IMR-90 (cell line): Measurements from ENCODE around the gene PLCL2. TPM values are rescaled to one million over a fixed set of nuclear protein-coding genes. Genes with fewer than 3 reads are reported as not detected.

ENCODE experiments used
- ATAC-seq: fragments of 200-7000 bp; cut with Tn5 transposase; 2 replicates; pipeline ENCODE4 v1.9.1; 2020; ENCODE audit warnings: low read depth, mild to moderate bottlenecking, moderate library complexity
- BruUV-seq: library from RNA; stranded (reverse); fragments of 400-500 nt; replicated peaks from 2 replicates; lab custom pipeline; 2021; lab: Mats Ljungman, UMichigan
- CTCF ChIA-PET: fragments of 300-600 bp; formaldehyde crosslinking; extraction: SDS; loops from one replicate; lab custom pipeline; 2021; ENCODE audit warnings: antibody characterized with exemption; lab: Yijun Ruan, JAX
- POLR2A ChIA-PET: fragments of 300-600 bp; sonication (Branson Sonifier 250); formaldehyde crosslinking; loops from one replicate; lab custom pipeline; 2022; ENCODE audit warnings: antibody characterized with exemption; ENCODE audit not compliant: unreplicated experiment; lab: Charles Lee
- DNase-seq: peaks from one replicate; pipeline ENCODE4 v3.0.0; 2013
- H2AFZ ChIP-seq: replicated peaks from 2 replicates; pipeline ENCODE3; 2013; ENCODE audit warnings: low read length, mild to moderate bottlenecking; ENCODE audit not compliant: poor library complexity
- H2AK5ac ChIP-seq: 2 replicates; pipeline ENCODE4 v1.6.1; 2013; ENCODE audit warnings: low read depth, low read length, inconsistent platforms
- H2AK9ac ChIP-seq: replicated peaks from 2 replicates; pipeline ENCODE3; 2013; ENCODE audit warnings: mild to moderate bottlenecking, low read depth, low read length, moderate library complexity; ENCODE audit not compliant: poor library complexity
- H2BK120ac ChIP-seq: 2 replicates; pipeline ENCODE4 v1.6.1; 2013; ENCODE audit warnings: low read depth, low read length, inconsistent platforms
- H2BK15ac ChIP-seq: 3 replicates; pipeline ENCODE4 v1.6.1; 2013; ENCODE audit warnings: low read depth, low read length, inconsistent platforms
- H2BK20ac ChIP-seq: 2 replicates; pipeline ENCODE4 v1.6.1; 2013; ENCODE audit warnings: low read depth, mild to moderate bottlenecking, inconsistent platforms, low read length, moderate library complexity
- H2BK5ac ChIP-seq: 2 replicates; pipeline ENCODE4 v1.6.1; 2013; ENCODE audit warnings: mild to moderate bottlenecking, low read depth, low read length, inconsistent platforms; ENCODE audit not compliant: poor library complexity, severe bottlenecking
- H3K14ac ChIP-seq: replicated peaks from 2 replicates; pipeline ENCODE4 v1.6.1; 2013; ENCODE audit warnings: low read depth, low read length, inconsistent platforms
- H3K18ac ChIP-seq: 2 replicates; pipeline ENCODE4 v1.6.1; 2013; ENCODE audit warnings: low read depth, low read length, control low read depth
- H3K23ac ChIP-seq: 2 replicates; pipeline ENCODE4 v1.6.1; 2013; ENCODE audit warnings: low read depth, low read length, inconsistent platforms
- H3K27ac ChIP-seq: 2 replicates; pipeline ENCODE4 v1.5.1; 2013; ENCODE audit warnings: mild to moderate bottlenecking, control low read depth, low read length; ENCODE audit not compliant: insufficient read depth
- H3K27me3 ChIP-seq: 2 replicates; pipeline ENCODE4 v1.6.1; 2013; ENCODE audit warnings: low read length; ENCODE audit not compliant: control insufficient read depth, insufficient read depth
- H3K36me3 ChIP-seq: 2 replicates; pipeline ENCODE4 v1.6.1; 2013; ENCODE audit warnings: low read length, mixed read lengths; ENCODE audit not compliant: control insufficient read depth, insufficient read depth
- H3K4ac ChIP-seq: 2 replicates; pipeline ENCODE4 v1.6.1; 2013; ENCODE audit warnings: low read depth, low read length, inconsistent platforms
- H3K4me1 ChIP-seq: 2 replicates; pipeline ENCODE4 v1.6.1; 2013; ENCODE audit warnings: low read length, mixed read lengths; ENCODE audit not compliant: control insufficient read depth, insufficient read depth
- H3K4me2 ChIP-seq: 2 replicates; pipeline ENCODE4 v1.6.1; 2013; ENCODE audit warnings: low read depth, mild to moderate bottlenecking, control low read depth, low read length, moderate library complexity
- H3K4me3 ChIP-seq: 2 replicates; pipeline ENCODE4 v1.5.1; 2013; ENCODE audit warnings: low read depth, mild to moderate bottlenecking, control low read depth, low read length, moderate library complexity; ENCODE audit not compliant: insufficient read depth
- H3K56ac ChIP-seq: 2 replicates; pipeline ENCODE4 v1.6.1; 2013; ENCODE audit warnings: low read length, inconsistent platforms; ENCODE audit not compliant: insufficient read depth; ENCODE audit errors: extremely low read depth
- H3K79me1 ChIP-seq, 2 experiments: 2 replicates each; pipeline ENCODE4 v1.6.1; 2013; ENCODE audit warnings: low read length in 2 of 2, inconsistent platforms in 1 of 2, low read depth in 1 of 2
- H3K9ac ChIP-seq: 2 replicates; pipeline ENCODE4 v1.6.1; 2013; ENCODE audit warnings: low read depth, low read length, control low read depth
- H3K9me1 ChIP-seq: 2 replicates; pipeline ENCODE4 v1.6.1; 2013; ENCODE audit warnings: low read length, inconsistent platforms; ENCODE audit not compliant: insufficient read depth
- H3K9me3 ChIP-seq: 2 replicates; pipeline ENCODE4 v1.6.1; 2013; ENCODE audit warnings: low read length; ENCODE audit not compliant: control insufficient read depth, insufficient read depth
- H4K20me1 ChIP-seq: 2 replicates; pipeline ENCODE4 v1.6.1; 2013; ENCODE audit warnings: low read length, inconsistent platforms; ENCODE audit not compliant: insufficient read depth
- H4K5ac ChIP-seq: 2 replicates; pipeline ENCODE4 v1.6.1; 2013; ENCODE audit warnings: mild to moderate bottlenecking, low read depth, low read length, control low read depth
- H4K8ac ChIP-seq, 2 experiments: 2 replicates each; pipeline ENCODE4 v1.6.1; 2013; ENCODE audit warnings: low read depth in 2 of 2, low read length in 2 of 2, control low read depth in 1 of 2, inconsistent platforms in 1 of 2
- H4K91ac ChIP-seq: 2 replicates; pipeline ENCODE4 v1.6.1; 2013; ENCODE audit warnings: low read depth, low read length, inconsistent platforms; ENCODE audit not compliant: insufficient read depth
- MAFK ChIP-seq: IDR thresholded peaks from 2 replicates; pipeline ENCODE4 v1.6.1; 2012; ENCODE audit warnings: low read depth, low read length, improper control_type of control experiment
- WGBS, 2 experiments: methylation state at CpG; one replicate each; pipeline versions ENCODE4 v1.1.5 to v1.1.7; 2013; ENCODE audit warnings: missing lambda C conversion rate in 2 of 2; ENCODE audit not compliant: insufficient read length in 1 of 2; ENCODE audit errors: extremely low coverage in 2 of 2; 5-methylcytosine and 5-hydroxymethylcytosine counted together
- dilution Hi-C: fragments of 300-500 bp; cut with HindIII; formaldehyde crosslinking; loops from one replicate; pipeline ENCODE4 v1.14.3; 2018; ENCODE audit warnings: low sequenced_read_pairs; ENCODE audit not compliant: unreplicated experiment
- in situ Hi-C: fragments of 300-500 bp; cut with MboI; formaldehyde crosslinking; loops from 3 replicates; pipeline ENCODE4 v1.14.3; 2019; ENCODE audit warnings: low sequenced_read_pairs, inconsistent platforms, mixed read lengths
- intact Hi-C: fragments of 100-400 bp; cut with micrococcal nuclease; formaldehyde crosslinking; loops from 2 replicates; pipeline ENCODE4 v1.10.0; 2022
- polyA plus RNA-seq, 3 experiments: library from polyadenylated mRNA; depleted of rRNA; stranded (reverse); fragments of >200 nt; gene quantifications; 2 replicates each; pipeline ENCODE4 v1.2.3, GENCODE V29; 2012; ENCODE audit warnings: low replicate concordance in 1 of 3
- total RNA-seq: library from RNA; depleted of rRNA; stranded (reverse); fragments of >200 nt; gene quantifications from 2 replicates; pipeline ENCODE4 v1.2.3, GENCODE V29; 2012
- TF ChIP-seq, protein P1 (sequence below): fragments of 150-350 bp; IDR thresholded peaks from 2 replicates; pipeline ENCODE4 v1.6.1; 2017; ENCODE audit warnings: mild to moderate bottlenecking, antibody characterized with exemption, low read length, low read depth

Gene PLCL2
- total and polyA plus RNA-seq, 2 of the 4 experiments (the other 2 are of a cell fraction): 0.92 to 3.8 TPM

DNA sequence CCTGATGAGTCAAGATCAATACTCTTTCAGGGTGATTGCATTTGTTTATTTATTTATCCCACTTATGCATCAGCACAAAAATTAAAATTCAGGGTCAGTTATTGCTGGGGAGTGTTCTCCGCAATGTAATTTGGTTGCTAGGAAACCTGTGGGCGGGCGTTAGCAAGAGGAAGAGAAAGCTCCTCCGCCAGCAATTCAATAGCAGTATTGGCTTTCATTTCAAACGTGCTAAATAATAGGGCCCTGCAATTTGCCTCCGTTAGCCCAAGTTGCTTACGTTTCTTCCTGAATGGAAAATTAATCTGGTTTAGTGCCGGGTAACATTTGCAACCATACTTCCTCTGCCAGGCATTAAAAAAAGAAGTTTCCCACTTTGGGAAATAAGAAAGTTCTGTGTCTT lies 35.5 kb upstream of the PLCL2 start:
- CTCF ChIA-PET: interaction anchor here (0.5 kb wide), 1 partner anchor 20 kb away, joined by 3 read pairs; no protein-coding TSS in a partner anchor
- intact Hi-C loops: no loop called here

More for the DNA sequence above, 35.5 kb upstream of the PLCL2 start:
- Histone ChIP-seq H3K36me3 (no peaks in the 10 kb centered on the region), H4K8ac (no peak overlapping the region), H3K9ac (no peak overlapping the region), H2AFZ (no peak overlapping the region), H3K23ac (no peak overlapping the region), H3K4me3 (no peak overlapping the region), H3K4ac (no peak overlapping the region), H2BK20ac (no peak overlapping the region), H3K27me3 (no peaks in the 10 kb centered on the region), H3K9me1 (no peaks in the 10 kb centered on the region), H3K27ac (no peak overlapping the region), H3K14ac (no peak overlapping the region), H4K5ac (no peak overlapping the region), H3K4me1 (no peaks in the 10 kb centered on the region), H3K9me3 (no peaks in the 10 kb centered on the region), H4K20me1 (no peaks in the 10 kb centered on the region), H3K79me1 (no peaks in the 10 kb centered on the region), H3K4me2 (no peak overlapping the region), H3K56ac (no peak overlapping the region), H2AK9ac (no peak overlapping the region), H2BK15ac (no peak overlapping the region), H2BK5ac (no peak overlapping the region), H2AK5ac (no peak overlapping the region), H3K18ac (no peak overlapping the region), H2BK120ac (no peak overlapping the region), H4K91ac (no peak overlapping the region)
- BruUV-seq: no TSS peak
- in situ Hi-C loops: no loop called here
- POLR2A ChIA-PET: no interaction called here
- dilution Hi-C loops: no loop called here
- no CpG with 5 or more reads among the region's 8 CpGs for WGBS, 2 experiments
- ATAC-seq (no peak), DNase-seq (peak; percentile 2)
- no peak for TF ChIP-seq MAFK
- TF ChIP-seq, protein P1, sequence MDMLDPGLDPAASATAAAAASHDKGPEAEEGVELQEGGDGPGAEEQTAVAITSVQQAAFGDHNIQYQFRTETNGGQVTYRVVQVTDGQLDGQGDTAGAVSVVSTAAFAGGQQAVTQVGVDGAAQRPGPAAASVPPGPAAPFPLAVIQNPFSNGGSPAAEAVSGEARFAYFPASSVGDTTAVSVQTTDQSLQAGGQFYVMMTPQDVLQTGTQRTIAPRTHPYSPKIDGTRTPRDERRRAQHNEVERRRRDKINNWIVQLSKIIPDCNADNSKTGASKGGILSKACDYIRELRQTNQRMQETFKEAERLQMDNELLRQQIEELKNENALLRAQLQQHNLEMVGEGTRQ: no peak
